Adrenal gland (tissue), 12 donors: ENCODE results near the gene ITGB3BP. TPM values are rescaled to one million over a fixed set of nuclear protein-coding genes. Genes with fewer than 3 reads are reported as not detected.
A peak's percentile ranks its signal among the peaks of the same experiment; 100 is the strongest.

Experiments used
- DNase-seq, 7 donors: peaks; one replicate each; pipeline ENCODE4 v3.0.0-alpha.2; 2019 to 2020
- H3K27ac ChIP-seq, 5 donors: fragments of 200-600 bp; sonication (generic) in 4 of 5; 1 replicate in 3 of 5; 2 replicates in 2 of 5; pipeline versions ENCODE4 v1.5.1 to v1.8.0; 2016 to 2020; ENCODE audit warnings: mild to moderate bottlenecking in 1 of 5
- H3K27me3 ChIP-seq: fragments of 200-600 bp; 2 replicates; pipeline ENCODE4 v1.8.0; 2021
- H3K36me3 ChIP-seq, 2 donors: fragments of 200-600 bp; replicated peaks in 1 of 2; 1 replicate in 1 of 2; 2 replicates in 1 of 2; pipeline versions ENCODE4 v1.5.1 to v1.8.0; 2018 to 2022
- H3K4me1 ChIP-seq, 2 donors: fragments of 200-600 bp; replicated peaks in 1 of 2; 1 replicate in 1 of 2; 2 replicates in 1 of 2; pipeline versions ENCODE4 v1.5.1 to v1.8.0; 2018 to 2021
- H3K4me3 ChIP-seq, 4 donors: fragments of 200-600 bp; sonication (generic) in 3 of 4; one replicate each; pipeline ENCODE4 v1.5.1; 2016 to 2018
- H3K9me3 ChIP-seq, 3 donors: fragments of 200-600 bp; sonication (generic) in 1 of 3; replicated peaks in 1 of 3; 1 replicate in 2 of 3; 2 replicates in 1 of 3; pipeline versions ENCODE4 v1.5.1 to v1.8.0; 2016 to 2021
- POLR2A ChIP-seq, 2 donors: fragments of 450-650 bp; IDR thresholded peaks; one replicate each; pipeline ENCODE4 v1.6.1; 2017; ENCODE audit warnings: antibody characterized with exemption in 2 of 2, mild to moderate bottlenecking in 2 of 2, moderate library complexity in 1 of 2
- WGBS, 4 donors: extraction: QIAGEN DNeasy Blood & Tissue Kit in 2 of 4; methylation state at CpG; one replicate each; pipeline versions ENCODE4 v1.1.5 to v1.1.7; 2013 to 2017; 5-methylcytosine and 5-hydroxymethylcytosine counted together
- intact Hi-C, 2 donors: fragments of 100-400 bp; cut with DNase I; formaldehyde crosslinking; loops; one replicate each; pipeline versions ENCODE4 v1.14.1 to v1.15.0; 2022 to 2023
- polyA plus RNA-seq, 3 donors: library from polyadenylated mRNA; stranded (reverse); fragments of 200-250 nt in 2 of 3; fragments of 350-450 nt in 1 of 3; fragmentation: Illumina TruSeq in 1 of 3; extraction: RNeasy Lipid Tissue Mini Kit (QIAGEN cat#74804) in 1 of 3; gene quantifications; one replicate each; pipeline ENCODE4 v1.2.3, GENCODE V29; 2013 to 2014
- total RNA-seq, 9 donors: library from RNA; depleted of rRNA in 4 of 9; stranded (reverse); fragments of >200 nt in 4 of 9; fragments of 120-200 nt in 1 of 9; fragmentation: NEBNext Ultra II Directional in 1 of 9; extraction: Animal tissue kit (Norgen Biotek cat#: 25700) in 1 of 9; gene quantifications; one replicate each; pipeline versions ENCODE4 v1.1.0 to v1.2.4, GENCODE V29; 2013 to 2023
- TF ChIP-seq, protein P1 (sequence below), 6 experiments: fragments of 450-650 bp in 4 of 6; fragments of 200-600 bp in 2 of 6; sonication (generic) in 1 of 6; IDR thresholded peaks; 1 replicate in 5 of 6; 2 replicates in 1 of 6; pipeline versions ENCODE4 v1.5.1 to v1.8.0; 2016 to 2021; ENCODE audit warnings: antibody characterized with exemption in 6 of 6, mild to moderate bottlenecking in 2 of 6, moderate library complexity in 1 of 6
- donor health status: healthy with polysubstance abuse.
- donor health status: Bipolar disorder and iron deficiency.
- donor health status: DM: yes; HTN: yes; CAD: no.
- donor health status: DM: no; HTN: no; CAD: no.
- donor health status: DM: no; HTN: no; CAD: no.
- donor health status: DM: yes; HTN: yes; CAD: no.

The ITGB3BP gene
- total and polyA plus RNA-seq, 12 donors = 2.4 to 50.2 (median 27.7) TPM

- intact Hi-C loops = no loop called here
- Histone ChIP-seq H3K4me3 (no peak overlapping the region), H3K9me3 (no peaks in the 10 kb centered on the region), H3K27me3 (no peaks in the 10 kb centered on the region), H3K4me1 (no peaks in the 10 kb centered on the region), H3K27ac (no peak overlapping the region), H3K36me3 (no peaks in the 10 kb centered on the region)
- TF ChIP-seq POLR2A (IDR thresholded peaks at IDR 0.05) = no peak
- TF ChIP-seq, protein P1, sequence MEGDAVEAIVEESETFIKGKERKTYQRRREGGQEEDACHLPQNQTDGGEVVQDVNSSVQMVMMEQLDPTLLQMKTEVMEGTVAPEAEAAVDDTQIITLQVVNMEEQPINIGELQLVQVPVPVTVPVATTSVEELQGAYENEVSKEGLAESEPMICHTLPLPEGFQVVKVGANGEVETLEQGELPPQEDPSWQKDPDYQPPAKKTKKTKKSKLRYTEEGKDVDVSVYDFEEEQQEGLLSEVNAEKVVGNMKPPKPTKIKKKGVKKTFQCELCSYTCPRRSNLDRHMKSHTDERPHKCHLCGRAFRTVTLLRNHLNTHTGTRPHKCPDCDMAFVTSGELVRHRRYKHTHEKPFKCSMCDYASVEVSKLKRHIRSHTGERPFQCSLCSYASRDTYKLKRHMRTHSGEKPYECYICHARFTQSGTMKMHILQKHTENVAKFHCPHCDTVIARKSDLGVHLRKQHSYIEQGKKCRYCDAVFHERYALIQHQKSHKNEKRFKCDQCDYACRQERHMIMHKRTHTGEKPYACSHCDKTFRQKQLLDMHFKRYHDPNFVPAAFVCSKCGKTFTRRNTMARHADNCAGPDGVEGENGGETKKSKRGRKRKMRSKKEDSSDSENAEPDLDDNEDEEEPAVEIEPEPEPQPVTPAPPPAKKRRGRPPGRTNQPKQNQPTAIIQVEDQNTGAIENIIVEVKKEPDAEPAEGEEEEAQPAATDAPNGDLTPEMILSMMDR (IDR thresholded peaks at IDR 0.05) = no peak
- 82 to 96% (median 89%) methylated on average over 1 of the region's 1 CpG for WGBS, 4 donors
- DNase-seq = no peak
Measured at GRCh38 chr1:63533931-63534330, 10.9 kb upstream of the ITGB3BP start.

- Histone ChIP-seq H3K9me3 (no peaks in the 10 kb centered on the region), H3K4me1 (no peaks in the 10 kb centered on the region), H3K27me3 (no peaks in the 10 kb centered on the region), H3K36me3 (no peaks in the 10 kb centered on the region), H3K4me3 (no peak overlapping the region), H3K27ac (no peak overlapping the region)
- intact Hi-C loops = no loop called here
- 77 to 89% (median 86%) methylated on average over 1 of the region's 1 CpG for WGBS, 4 donors
- TF ChIP-seq POLR2A (IDR thresholded peaks at IDR 0.05) = no peak
- TF ChIP-seq, protein P1 (IDR thresholded peaks at IDR 0.05) = no peak
- no peak for DNase-seq
Measured at GRCh38 chr1:63532727-63533126, 9.7 kb upstream of the ITGB3BP start.

DNA sequence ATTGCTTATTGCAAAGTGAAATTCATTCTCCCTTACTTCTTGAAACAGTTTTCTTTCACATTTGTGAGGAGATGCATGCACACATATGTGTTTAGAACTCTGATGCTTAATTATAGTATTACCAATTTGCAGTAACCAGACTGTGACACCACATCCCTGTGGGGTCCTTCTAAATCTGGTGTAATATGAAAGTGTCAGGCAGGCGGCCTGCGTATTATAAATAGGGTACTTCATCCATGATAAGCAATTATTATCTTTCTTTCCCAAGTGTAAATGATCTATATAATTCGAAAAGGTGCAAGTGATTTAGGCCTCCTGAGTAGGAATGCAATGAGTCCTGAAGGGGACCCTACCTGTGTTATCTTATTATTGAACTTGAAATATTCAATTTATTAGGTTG is 1.2 kb upstream of the ITGB3BP start:
- intact Hi-C loops = no loop called here
- WGBS, 4 donors = 44 to 56% (median 47%) methylated on average over 3 of the region's 3 CpGs
- H3K4me3 ChIP-seq = peak overlapping the region in 2 of 4 donors; percentile 52 to 58
- no peaks in the 10 kb centered on the region for H3K27me3 ChIP-seq
- no peak for TF ChIP-seq POLR2A (IDR thresholded peaks at IDR 0.05)
- TF ChIP-seq, protein P1 (IDR thresholded peaks at IDR 0.05) = no peak
- no peaks in the 10 kb centered on the region for H3K36me3 ChIP-seq
- no peak for DNase-seq
- peaks cover 10 to 19% of the 10 kb centered on the region in 2 donors for H3K4me1 ChIP-seq
- no peaks in the 10 kb centered on the region for H3K9me3 ChIP-seq
- H3K27ac ChIP-seq = peak overlapping the region in 2 of 5 donors; percentile 81 to 96

DNA sequence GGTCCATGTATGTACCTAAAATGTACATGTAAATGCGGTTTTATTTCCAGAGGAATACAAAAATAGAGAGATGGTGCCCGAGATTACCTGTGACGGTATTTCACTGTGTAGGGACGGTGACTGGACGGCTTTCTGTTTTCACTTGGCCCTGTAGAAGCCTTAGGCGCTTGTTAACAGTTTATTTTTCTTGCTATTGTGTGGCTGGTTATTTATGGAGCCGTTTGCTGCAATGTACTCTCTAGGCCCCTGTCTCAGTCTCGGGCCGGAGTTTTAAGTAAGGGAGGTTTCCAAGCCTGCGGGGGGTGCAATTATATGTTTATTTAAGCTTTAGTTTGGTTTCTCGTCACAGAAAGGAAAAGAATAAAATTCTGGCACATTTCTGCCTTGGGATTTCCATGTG is 713 bp upstream of the ITGB3BP start:
- peak overlapping the region; percentile 35 to 58 (median 46) for H3K4me3 ChIP-seq
- peaks cover 10 to 19% of the 10 kb centered on the region in 2 donors for H3K4me1 ChIP-seq
- H3K9me3 ChIP-seq = no peaks in the 10 kb centered on the region
- peak in 1 of 7 donors; percentile 17 for DNase-seq
- H3K27ac ChIP-seq = peak overlapping the region; percentile 32 to 96 (median 81)
- H3K27me3 ChIP-seq = no peaks in the 10 kb centered on the region
- intact Hi-C loops = no loop called here
- WGBS, 4 donors = 0 to 1% (median 1%) methylated on average over 11 of the region's 11 CpGs
- H3K36me3 ChIP-seq = no peaks in the 10 kb centered on the region
- no peak for TF ChIP-seq POLR2A (IDR thresholded peaks at IDR 0.05)
- TF ChIP-seq, protein P1 (IDR thresholded peaks at IDR 0.05) = no peak
